ENCODE data around the gene MAP3K6.
"Not testable (repeated sequence)": the region's sequence is repeated elsewhere in the genome, so short reads cannot be mapped to it uniquely, and the experiment has no call there.

MAP3K6 gene

DNA sequence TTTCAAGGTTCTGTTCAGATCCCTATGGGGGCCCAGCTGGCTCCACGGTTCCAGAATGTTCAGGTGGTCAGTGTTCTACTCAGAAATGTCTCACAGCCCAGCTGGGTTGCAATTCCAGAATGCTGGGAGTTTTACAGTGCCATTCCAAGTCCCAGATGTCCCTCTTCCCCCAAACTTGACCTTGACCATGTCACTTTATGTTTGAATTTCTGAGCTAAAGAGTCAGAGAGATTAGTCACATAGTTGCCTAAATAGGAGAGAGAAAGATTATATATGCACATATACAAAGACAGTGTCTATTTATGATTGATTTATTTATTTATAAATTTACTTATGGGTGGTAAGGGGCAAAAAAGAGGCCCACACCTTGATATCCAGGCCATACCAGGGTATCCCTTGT, 28.2 kb upstream of the MAP3K6 start:
- DNase-seq = no peak

GRCh38 chr1:27394282-27394658, 27.5 kb upstream of the MAP3K6 start:
- DNase-seq = no peak

DNA sequence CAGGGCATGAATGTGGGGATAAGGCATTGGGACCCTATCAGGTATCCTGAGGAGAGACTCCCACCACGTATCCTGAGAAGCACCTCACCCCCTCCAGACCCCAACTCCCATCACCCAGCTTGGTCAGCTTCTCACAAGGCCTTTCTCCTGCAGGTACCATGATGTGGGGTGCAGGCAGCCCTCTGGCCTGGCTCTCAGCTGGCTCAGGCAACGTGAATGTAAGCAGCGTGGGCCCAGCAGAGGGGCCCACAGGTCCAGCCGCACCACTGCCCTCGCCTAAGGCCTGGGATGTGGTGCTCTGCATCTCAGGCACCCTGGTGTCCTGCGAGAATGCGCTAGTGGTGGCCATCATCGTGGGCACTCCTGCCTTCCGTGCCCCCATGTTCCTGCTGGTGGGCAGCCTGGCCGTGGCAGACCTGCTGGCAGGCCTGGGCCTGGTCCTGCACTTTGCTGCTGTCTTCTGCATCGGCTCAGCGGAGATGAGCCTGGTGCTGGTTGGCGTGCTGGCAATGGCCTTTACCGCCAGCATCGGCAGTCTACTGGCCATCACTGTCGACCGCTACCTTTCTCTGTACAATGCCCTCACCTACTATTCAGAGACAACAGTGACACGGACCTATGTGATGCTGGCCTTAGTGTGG, 27.0 kb upstream of the MAP3K6 start:
- DNase-seq = no peak

DNA sequence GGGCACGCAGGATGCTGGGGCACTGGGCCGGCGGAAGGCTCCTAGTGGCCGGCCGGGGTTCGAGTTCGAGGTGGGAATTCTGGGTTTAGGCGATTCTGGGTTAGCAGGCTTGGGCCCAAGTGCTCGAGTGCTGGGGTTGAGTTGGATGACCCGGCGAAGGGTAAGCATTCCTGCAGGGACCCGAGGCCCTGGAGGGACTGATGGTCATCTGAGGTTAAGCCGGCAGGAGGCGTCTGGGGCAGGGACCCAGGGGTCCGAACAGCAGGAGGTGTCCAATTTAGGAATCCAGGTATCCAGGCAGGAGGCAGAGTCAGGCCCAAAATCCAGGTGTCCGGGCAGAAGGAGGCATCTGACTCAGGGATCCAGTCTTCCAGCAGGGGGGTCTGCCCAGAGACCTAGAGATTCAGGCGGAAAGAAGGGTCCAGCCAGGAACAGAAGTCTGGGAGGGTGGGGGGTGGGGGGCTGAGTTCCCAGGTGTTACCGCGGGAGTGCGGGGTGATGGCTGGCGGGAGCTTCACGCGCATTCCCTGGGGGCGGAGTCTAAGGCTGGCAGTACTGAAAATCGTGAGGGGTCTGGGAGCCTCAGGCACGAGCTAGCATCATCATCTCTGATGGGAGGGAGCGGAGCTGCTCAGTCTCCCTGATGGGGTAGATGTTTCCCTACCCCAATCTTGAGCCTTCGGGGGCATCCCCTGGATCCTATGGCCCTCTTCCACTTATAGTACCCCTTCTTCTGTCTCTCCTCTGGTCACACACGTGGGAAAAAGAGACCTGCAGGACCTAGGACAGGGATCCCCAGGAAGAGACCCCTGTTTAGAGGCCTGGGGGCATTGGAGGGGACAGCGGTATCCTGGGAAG, 26.2 kb upstream of the MAP3K6 start:
- DNase-seq = no peak

DNA sequence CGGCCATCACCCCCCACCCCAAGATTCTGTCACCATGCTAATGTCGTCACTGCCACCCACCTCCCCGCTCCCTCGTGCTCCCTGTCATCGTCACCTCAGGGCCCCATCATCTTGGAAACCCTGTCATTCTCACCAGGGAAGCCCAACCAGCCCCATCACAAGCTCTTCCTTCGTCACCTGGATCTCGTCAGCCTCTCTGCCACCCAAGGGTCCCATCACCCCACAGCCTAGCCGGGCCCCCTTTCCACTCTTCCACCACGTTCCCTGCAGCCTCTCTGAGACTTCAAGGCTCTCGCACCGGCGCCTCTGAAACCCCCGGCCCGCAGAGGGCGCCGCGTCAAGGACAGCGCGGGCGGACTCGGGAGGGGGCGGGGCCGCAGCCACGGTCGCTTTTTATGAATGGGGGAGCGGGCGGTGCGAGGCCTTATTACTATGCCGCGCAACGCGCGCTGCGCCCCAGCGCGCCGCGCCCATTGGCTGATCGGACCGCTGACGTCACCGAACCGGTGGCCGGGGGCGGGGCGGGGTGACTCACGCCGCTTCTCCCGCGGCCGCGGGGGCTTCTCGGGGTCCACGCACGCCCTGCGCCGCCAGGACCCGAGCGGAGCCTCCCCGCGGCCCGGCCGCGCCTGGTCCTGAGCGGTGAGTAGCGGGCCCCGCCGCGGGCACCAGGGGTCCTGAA, 25.5 kb upstream of the MAP3K6 start, which contains the start of gene GPR3:
Gene GPR3, plus strand, starts transcription at position 527 of the 682 bp plus-strand sequence. CDS start 1,177 bp downstream, outside the sequence.
- DNase-seq = peak; percentile 90

DNA sequence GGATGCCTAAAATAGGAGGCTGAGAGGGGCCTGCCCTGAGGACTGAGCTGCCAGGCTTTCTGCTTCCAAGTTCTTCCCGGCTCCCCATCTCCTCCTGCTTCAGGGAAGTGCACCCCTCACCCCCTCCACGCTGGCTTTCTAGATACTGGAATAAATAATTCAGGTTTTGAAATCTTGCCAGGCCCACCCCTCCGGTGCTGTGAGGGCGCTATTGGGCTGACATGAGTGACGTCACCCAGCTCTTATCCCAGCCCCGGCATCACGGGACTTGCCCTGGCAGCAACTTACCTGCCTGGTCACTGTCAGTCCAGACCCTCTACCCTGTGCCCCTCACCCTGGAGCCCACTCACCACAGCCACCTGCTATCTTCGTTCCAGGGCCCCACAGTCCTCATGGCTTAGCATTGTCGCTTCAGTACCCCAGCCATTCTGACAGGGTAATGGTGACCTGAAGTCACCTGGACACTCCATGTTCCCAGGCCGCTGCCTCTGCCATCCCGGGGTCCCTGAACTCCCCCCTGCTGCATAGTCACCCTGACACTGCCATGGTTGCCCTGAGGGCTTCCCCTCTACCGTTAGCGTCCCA, 24.8 kb upstream of the MAP3K6 start:
- peak; percentile 74 for DNase-seq

GRCh38 chr1:27388337-27389005, 21.7 kb upstream of the MAP3K6 start:
- peak; percentile 65 for DNase-seq

- not testable (repeated sequence) for DNase-seq
Measured at GRCh38 chr1:27384797-27385196, 18.0 kb upstream of the MAP3K6 start.

- no peak for DNase-seq
Measured at GRCh38 chr1:27383661-27384060, 16.9 kb upstream of the MAP3K6 start.

GRCh38 chr1:27383039-27383605, 16.4 kb upstream of the MAP3K6 start, which contains the start of gene CD164L2:
Gene CD164L2, minus strand, starts transcription at chr1:27383333. Its CDS starts 94 bp downstream, at chr1:27383239.
- peak; percentile 32 for DNase-seq

DNA sequence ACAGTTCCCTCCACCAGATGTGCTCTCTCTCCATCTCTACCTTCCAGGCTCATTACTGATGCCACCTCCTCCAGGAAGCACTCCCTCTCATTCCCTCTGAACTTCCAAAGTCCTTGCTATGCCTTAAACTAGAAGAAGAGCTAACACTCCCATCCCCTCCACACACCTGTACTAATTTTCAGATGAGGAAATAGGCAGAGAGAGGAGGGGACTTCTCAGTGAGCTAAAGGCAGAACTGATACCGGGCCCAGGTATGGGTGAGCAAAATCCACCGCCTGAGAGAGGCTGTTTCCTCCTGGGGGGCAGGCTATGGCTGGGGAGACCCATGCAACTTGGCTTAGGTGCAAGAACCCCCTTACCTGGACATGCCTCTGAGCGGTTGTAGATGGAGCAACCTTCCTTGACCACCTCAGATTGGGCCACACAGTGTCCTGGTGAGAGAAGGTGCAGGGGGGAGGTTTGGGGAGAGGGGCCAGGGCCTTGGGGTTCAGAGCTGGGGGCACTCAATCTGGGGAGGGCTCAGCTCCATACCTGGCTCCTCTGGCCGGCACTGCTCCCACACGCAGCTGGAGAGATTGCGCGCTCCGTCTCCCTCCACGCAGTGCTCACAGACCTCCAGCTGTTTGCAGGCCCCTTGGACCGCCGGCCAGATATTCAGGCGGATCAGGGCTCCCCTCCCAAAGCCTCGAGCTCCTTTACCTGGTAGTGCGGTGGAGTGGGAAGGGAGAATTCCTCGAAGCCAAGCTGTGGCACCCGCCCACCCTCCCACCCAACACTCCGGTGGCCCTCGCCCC, 15.4 kb upstream of the MAP3K6 start:
- no peak for DNase-seq

DNA sequence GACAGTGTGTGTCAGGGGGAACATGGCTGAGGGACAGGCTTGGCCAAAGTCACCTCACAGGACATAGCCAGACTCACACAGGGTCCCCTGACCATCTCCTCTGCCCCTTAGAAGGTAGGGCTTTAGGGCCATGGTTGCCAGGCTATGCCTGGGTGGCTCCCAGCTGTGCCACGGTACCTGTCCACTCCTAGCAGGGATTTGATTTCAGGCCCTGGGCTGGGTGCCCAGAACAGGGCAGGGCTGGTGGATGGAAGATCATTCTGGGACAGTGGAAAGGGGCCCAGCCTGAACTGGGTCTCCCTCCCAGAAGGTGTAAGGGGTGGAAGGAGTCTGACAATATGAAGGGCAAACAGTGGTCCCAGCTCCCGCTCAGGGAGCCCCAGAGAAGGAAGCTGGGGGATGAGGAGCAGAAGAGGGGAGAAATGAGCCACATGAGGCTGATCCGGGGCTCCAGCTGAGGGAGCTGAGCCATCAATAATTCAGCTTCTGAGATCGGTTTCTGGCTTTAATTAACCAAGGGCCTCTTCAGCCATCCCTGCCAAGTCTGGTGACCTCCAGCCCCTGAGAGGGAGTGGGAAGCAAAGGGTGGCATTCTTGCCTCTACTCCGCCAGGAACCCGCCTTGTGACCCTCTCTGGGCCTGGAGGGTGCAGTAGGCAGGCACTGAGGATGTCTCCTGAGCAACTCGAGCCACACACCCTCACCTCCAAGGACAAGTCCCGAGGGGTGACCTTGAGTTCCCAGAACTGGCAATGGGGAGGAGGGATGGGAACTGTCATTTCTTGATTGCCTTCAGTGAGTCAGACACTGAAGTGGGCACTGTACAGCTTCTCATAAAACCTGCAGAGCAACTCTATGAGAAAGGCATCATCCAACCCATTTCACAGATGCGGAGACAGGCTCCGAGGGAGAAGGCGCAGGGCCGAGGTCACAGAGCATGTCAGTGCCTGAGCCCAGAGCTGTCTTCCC, 14.3 kb upstream of the MAP3K6 start:
- no peak for DNase-seq

DNA sequence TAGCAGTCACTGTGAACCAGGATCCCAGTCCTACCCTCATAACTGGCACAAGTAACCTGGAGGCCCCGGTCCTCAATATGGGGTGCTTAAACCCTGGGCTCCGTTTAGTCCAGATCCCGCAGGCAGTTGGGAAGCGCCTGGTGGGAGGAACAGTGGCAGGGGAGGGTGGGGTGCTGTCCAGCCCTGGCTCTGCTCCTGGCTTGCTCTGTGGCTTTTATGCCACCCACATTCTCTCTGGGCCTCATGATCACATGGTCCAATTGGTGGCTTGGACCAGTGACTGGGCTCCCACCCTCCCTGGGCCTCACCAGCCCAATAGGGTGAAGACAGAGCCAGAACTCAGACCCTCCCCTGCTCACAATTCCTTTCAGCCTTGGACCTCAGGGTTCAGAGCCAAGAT, 13.5 kb upstream of the MAP3K6 start:
- no peak for DNase-seq

- no peak for DNase-seq
Measured at GRCh38 chr1:27379564-27380122, 12.9 kb upstream of the MAP3K6 start.

DNA sequence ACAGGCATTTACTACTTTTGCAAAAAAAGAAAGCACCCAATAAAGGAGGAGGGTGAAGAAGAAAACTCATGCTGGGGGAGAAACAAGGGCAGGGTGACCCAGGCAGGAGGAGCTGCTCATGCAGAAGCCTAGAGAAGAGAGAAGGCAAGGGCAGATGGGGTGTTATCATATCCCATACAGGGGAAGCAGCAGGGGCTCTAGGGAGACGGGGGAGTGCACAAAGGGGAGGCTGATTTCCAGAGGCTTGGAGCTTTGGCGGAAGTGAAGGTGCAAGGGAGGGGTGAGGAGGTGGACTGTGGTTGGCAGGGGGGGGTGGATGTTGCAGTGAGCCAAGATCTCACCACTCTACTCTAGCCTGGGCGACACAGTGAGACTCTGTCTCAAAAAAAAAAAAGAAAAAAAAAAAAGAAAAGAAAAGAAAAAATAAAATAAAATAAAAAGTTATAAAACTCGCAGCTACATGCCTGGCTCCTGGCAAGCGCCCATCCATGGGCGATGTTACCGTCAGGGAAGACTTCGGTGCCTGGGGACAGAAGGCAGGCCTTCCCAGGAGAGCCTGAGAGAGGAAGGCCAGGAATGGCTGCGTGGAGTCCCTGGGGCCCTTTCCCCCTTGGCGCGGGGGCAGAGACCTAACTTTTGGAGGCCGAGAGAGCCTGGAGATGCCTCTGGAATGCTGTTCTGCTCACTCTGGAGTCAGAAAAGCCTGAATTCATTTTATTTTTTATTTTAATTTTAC, 11.2 kb upstream of the MAP3K6 start:
- DNase-seq = no peak

- DNase-seq = no peak
Measured at GRCh38 chr1:27374362-27375086, 7.8 kb upstream of the MAP3K6 start, which contains the start of gene FCN3. Gene FCN3, minus strand, starts transcription at chr1:27374824. Its CDS starts 6 bp downstream, at chr1:27374818.

DNA sequence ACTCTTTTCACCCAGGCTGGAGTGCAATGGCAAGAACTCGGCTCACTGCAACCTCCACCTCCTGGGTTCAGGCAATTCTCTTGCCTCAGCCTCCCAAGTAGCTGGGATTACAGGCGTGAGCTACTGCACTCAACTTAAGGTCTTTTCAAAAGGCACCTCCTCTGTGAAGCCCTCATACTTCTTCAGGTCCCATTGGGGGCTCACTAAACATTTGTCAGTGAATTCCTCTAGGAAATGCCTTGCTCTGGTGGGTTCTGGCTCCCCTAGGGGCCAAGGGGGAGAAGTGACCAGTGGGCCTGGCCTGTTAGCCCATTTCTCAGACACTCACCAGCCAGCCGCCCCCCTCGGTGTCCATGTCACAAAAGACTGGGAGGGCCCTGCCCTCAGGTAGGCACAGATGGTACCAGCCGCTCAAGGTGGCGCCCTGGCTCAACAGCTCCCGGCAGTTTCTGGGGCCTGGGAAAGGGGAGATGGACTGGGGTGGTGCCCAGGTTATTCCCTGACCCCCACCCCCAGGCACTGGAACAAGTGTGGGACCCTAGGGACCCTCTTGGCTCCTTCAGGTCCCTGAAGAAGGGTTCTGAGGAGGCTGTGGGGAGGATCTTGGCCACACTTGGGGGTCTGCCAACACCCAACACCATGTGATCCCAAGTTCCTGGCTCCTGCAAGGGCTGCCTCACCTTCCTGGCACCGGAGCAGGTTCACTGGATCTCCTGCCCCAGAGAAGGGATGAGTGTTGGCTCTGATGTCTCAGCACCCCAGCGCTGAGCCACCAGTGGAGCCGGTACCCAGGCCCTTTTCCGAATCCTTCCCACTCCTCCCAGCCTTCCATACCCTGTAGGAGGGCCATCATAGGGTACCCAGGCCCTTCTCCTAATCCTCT, 6.3 kb upstream of the MAP3K6 start:
- no peak for DNase-seq

All from NCI-H1436 (cell line).